ENCODE results near the gene ESX1.

The ESX1 gene

DNA sequence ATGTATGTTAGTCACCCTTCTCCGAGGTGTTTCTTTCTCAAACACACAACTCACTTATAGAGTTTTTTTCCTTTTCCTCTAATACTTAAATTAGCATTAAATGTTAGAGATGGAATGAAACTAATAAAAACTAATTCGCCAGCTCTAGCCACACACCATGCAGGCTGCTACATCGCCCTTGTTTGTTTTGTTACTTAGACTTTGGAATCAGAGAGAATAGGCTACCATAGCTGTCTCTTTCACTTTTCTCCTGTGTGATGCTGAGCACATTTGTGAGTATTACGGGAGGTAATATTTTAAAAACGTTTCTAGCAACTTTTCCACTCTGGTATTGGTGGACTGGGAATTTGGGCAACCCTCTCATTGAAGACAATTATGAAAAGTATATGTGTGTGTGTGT, 43.5 kb downstream of the ESX1 start:
- H3K27ac ChIP-seq: no peak overlapping the region
- no peak for TF ChIP-seq CTCF (IDR thresholded peaks at IDR 0.05)
- no peak for TF ChIP-seq ZFX (IDR thresholded peaks at IDR 0.05; ENCODE audit: borderline replicate concordance)

DNA sequence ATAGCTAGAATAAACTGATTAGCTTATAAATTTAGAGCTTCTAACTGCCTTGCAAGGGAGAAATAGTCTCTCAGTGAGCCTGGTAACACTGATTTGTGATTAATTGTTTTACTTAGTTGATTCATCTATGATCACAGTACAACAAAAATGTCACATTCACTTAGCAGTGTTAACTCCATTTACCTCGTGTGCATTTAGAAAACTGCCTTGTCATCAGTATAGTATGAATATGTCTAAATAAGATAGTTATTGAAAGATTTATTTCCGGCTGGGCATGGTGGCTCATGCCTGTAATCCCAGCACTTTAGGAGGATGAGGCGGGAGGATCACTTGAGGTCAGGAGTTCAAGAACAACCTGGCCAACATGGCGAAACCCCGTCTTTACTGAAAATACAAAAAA, 49.2 kb downstream of the ESX1 start:
- no peak overlapping the region for H3K27ac ChIP-seq
- TF ChIP-seq ZFX (IDR thresholded peaks at IDR 0.05; ENCODE audit: borderline replicate concordance) (no peak), CTCF (IDR thresholded peaks at IDR 0.05) (no peak)

All from 22Rv1 (cell line).